Retinal pigment epithelial cell (primary cell): ENCODE data around the gene PDE4D.

Experiments
- DNase-seq: peaks from one replicate; pipeline ENCODE4 v3.0.0-alpha.2; 2010; ENCODE audit warnings: low read depth
- H3K4me3 ChIP-seq: 2 replicates; pipeline ENCODE4 v1.5.1; 2011; ENCODE audit warnings: mild to moderate bottlenecking, low read length, control low read depth, moderate library complexity
- CTCF ChIP-seq: conservative IDR thresholded peaks from 2 replicates; pipeline ENCODE4 v1.5.1; 2011; ENCODE audit warnings: low read depth, low read length, control low read depth, inconsistent platforms

PDE4D gene

GRCh38 chr5:59560553-59560952, 333.0 kb downstream of the PDE4D start:
- TF ChIP-seq CTCF, result no peak
- no peak overlapping the region for H3K4me3 ChIP-seq
- DNase-seq, result no peak

- no peak for DNase-seq
Measured at GRCh38 chr5:59559847-59560246, 333.7 kb downstream of the PDE4D start.

GRCh38 chr5:59559323-59559722, 334.2 kb downstream of the PDE4D start:
- DNase-seq, result no peak
- H3K4me3 ChIP-seq, result no peak overlapping the region
- TF ChIP-seq CTCF, result no peak

More at GRCh38 chr5:59559847-59560246, 333.7 kb downstream of the PDE4D start:
- no peak overlapping the region for H3K4me3 ChIP-seq
- no peak for TF ChIP-seq CTCF

- no peak overlapping the region for H3K4me3 ChIP-seq
- no peak for TF ChIP-seq CTCF
- DNase-seq, result no peak
Measured at GRCh38 chr5:59558501-59558900, 335.0 kb downstream of the PDE4D start.

- TF ChIP-seq CTCF, result no peak
- no peak overlapping the region for H3K4me3 ChIP-seq
- no peak for DNase-seq
Measured at GRCh38 chr5:59557572-59557971, 336.0 kb downstream of the PDE4D start.

- TF ChIP-seq CTCF, result no peak
- H3K4me3 ChIP-seq, result no peak overlapping the region
- DNase-seq, result no peak
Measured at GRCh38 chr5:59555596-59555995, 337.9 kb downstream of the PDE4D start.

GRCh38 chr5:59554501-59554900, 339.0 kb downstream of the PDE4D start:
- DNase-seq, result no peak
- no peak overlapping the region for H3K4me3 ChIP-seq
- TF ChIP-seq CTCF, result no peak
